ENCODE data around the gene PRODH2.
"Not testable (repeated sequence)": the region's sequence is repeated elsewhere in the genome, so short reads cannot be mapped to it uniquely, and the experiment has no call there.

The PRODH2 gene

GRCh38 chr19:35841961-35842595 lies 29.4 kb upstream of the PRODH2 start:
- H3K4me1 ChIP-seq (ENCODE audit: insufficient read depth, low read length, poor library complexity, severe bottlenecking): no peaks in the 10 kb centered on the region
- no peaks in the 10 kb centered on the region for H3K9me3 ChIP-seq (ENCODE audit: insufficient read depth, low read depth, low read length)
- no peaks in the 10 kb centered on the region for H3K36me3 ChIP-seq (ENCODE audit: insufficient read depth, low read length)
- no peak overlapping the region for H2AFZ ChIP-seq (ENCODE audit: low read length)
- H3K4me3 ChIP-seq (ENCODE audit: low read length, poor library complexity, severe bottlenecking): no peak overlapping the region
- no peak overlapping the region for H3K9ac ChIP-seq (ENCODE audit: low read depth, low read length, poor library complexity, severe bottlenecking)
- H3K79me2 ChIP-seq (ENCODE audit: insufficient read depth, low read length): no peaks in the 10 kb centered on the region
- H3K27me3 ChIP-seq (ENCODE audit: insufficient read depth, low read length, poor library complexity, severe bottlenecking): no peaks in the 10 kb centered on the region
- H3K9me2 ChIP-seq (replicated peaks; ENCODE audit: low read depth, low read length): no peaks in the 10 kb centered on the region
- H3K4me2 ChIP-seq (ENCODE audit: low read depth, low read length, poor library complexity, severe bottlenecking): no peak overlapping the region
- no peaks in the 10 kb centered on the region for H3F3A ChIP-seq (ENCODE audit: low read depth)
- no peaks in the 10 kb centered on the region for H4K20me1 ChIP-seq (ENCODE audit: insufficient read depth, low read length, poor library complexity, severe bottlenecking)
- TF ChIP-seq CTCF (conservative IDR thresholded peaks at IDR 0.05; ENCODE audit: low read length) (no peak), EZH2phosphoT487 (IDR thresholded peaks at IDR 0.05; ENCODE audit: borderline replicate concordance) (no peak)

GRCh38 chr19:35836096-35836495 lies 23.5 kb upstream of the PRODH2 start:
- H3K9ac ChIP-seq (ENCODE audit: low read depth, low read length, poor library complexity, severe bottlenecking); H3F3A ChIP-seq (ENCODE audit: low read depth); H3K79me2 ChIP-seq (ENCODE audit: insufficient read depth, low read length); H3K36me3 ChIP-seq (ENCODE audit: insufficient read depth, low read length); H3K27me3 ChIP-seq (ENCODE audit: insufficient read depth, low read length, poor library complexity, severe bottlenecking); H4K20me1 ChIP-seq (ENCODE audit: insufficient read depth, low read length, poor library complexity, severe bottlenecking); H2AFZ ChIP-seq (ENCODE audit: low read length); H3K9me3 ChIP-seq (ENCODE audit: insufficient read depth, low read depth, low read length); H3K4me1 ChIP-seq (ENCODE audit: insufficient read depth, low read length, poor library complexity, severe bottlenecking); H3K9me2 ChIP-seq (replicated peaks; ENCODE audit: low read depth, low read length); H3K4me2 ChIP-seq (ENCODE audit: low read depth, low read length, poor library complexity, severe bottlenecking); H3K4me3 ChIP-seq (ENCODE audit: low read length, poor library complexity, severe bottlenecking): not testable (repeated sequence)

- H3K9me2 ChIP-seq (replicated peaks; ENCODE audit: low read depth, low read length): no peaks in the 10 kb centered on the region
- H3K27me3 ChIP-seq (ENCODE audit: insufficient read depth, low read length, poor library complexity, severe bottlenecking): no peaks in the 10 kb centered on the region
- H3K36me3 ChIP-seq (ENCODE audit: insufficient read depth, low read length): no peaks in the 10 kb centered on the region
- no peaks in the 10 kb centered on the region for H3K9me3 ChIP-seq (ENCODE audit: insufficient read depth, low read depth, low read length)
- no peaks in the 10 kb centered on the region for H4K20me1 ChIP-seq (ENCODE audit: insufficient read depth, low read length, poor library complexity, severe bottlenecking)
- no peaks in the 10 kb centered on the region for H3K4me1 ChIP-seq (ENCODE audit: insufficient read depth, low read length, poor library complexity, severe bottlenecking)
- no peaks in the 10 kb centered on the region for H3F3A ChIP-seq (ENCODE audit: low read depth)
- H2AFZ ChIP-seq (ENCODE audit: low read length): no peak overlapping the region
- H3K4me2 ChIP-seq (ENCODE audit: low read depth, low read length, poor library complexity, severe bottlenecking): no peak overlapping the region
- no peaks in the 10 kb centered on the region for H3K79me2 ChIP-seq (ENCODE audit: insufficient read depth, low read length)
- TF ChIP-seq CTCF (conservative IDR thresholded peaks at IDR 0.05; ENCODE audit: low read length) (no peak), EZH2phosphoT487 (IDR thresholded peaks at IDR 0.05; ENCODE audit: borderline replicate concordance) (no peak)
- no peak overlapping the region for H3K9ac ChIP-seq (ENCODE audit: low read depth, low read length, poor library complexity, severe bottlenecking)
- no peak overlapping the region for H3K4me3 ChIP-seq (ENCODE audit: low read length, poor library complexity, severe bottlenecking)
Measured at GRCh38 chr19:35833972-35834371, 21.3 kb upstream of the PRODH2 start.

GRCh38 chr19:35832054-35832453 lies 19.4 kb upstream of the PRODH2 start:
- H3K9me3 ChIP-seq (ENCODE audit: insufficient read depth, low read depth, low read length): no peaks in the 10 kb centered on the region
- no peak overlapping the region for H3K4me2 ChIP-seq (ENCODE audit: low read depth, low read length, poor library complexity, severe bottlenecking)
- no peaks in the 10 kb centered on the region for H3K79me2 ChIP-seq (ENCODE audit: insufficient read depth, low read length)
- H2AFZ ChIP-seq (ENCODE audit: low read length): no peak overlapping the region
- H4K20me1 ChIP-seq (ENCODE audit: insufficient read depth, low read length, poor library complexity, severe bottlenecking): no peaks in the 10 kb centered on the region
- no peaks in the 10 kb centered on the region for H3K9me2 ChIP-seq (replicated peaks; ENCODE audit: low read depth, low read length)
- no peaks in the 10 kb centered on the region for H3K4me1 ChIP-seq (ENCODE audit: insufficient read depth, low read length, poor library complexity, severe bottlenecking)
- H3K9ac ChIP-seq (ENCODE audit: low read depth, low read length, poor library complexity, severe bottlenecking): no peak overlapping the region
- H3F3A ChIP-seq (ENCODE audit: low read depth): no peaks in the 10 kb centered on the region
- H3K4me3 ChIP-seq (ENCODE audit: low read length, poor library complexity, severe bottlenecking): no peak overlapping the region
- H3K36me3 ChIP-seq (ENCODE audit: insufficient read depth, low read length): no peaks in the 10 kb centered on the region
- H3K27me3 ChIP-seq (ENCODE audit: insufficient read depth, low read length, poor library complexity, severe bottlenecking): no peaks in the 10 kb centered on the region
- TF ChIP-seq CTCF (conservative IDR thresholded peaks at IDR 0.05; ENCODE audit: low read length) (no peak), EZH2phosphoT487 (IDR thresholded peaks at IDR 0.05; ENCODE audit: borderline replicate concordance) (no peak)

All from Loucy (cell line).